Glutamatergic neuron (in vitro differentiated cells): ENCODE results near the gene PCDHGA11. TPM values are rescaled to one million over a fixed set of nuclear protein-coding genes. Genes with fewer than 3 reads are reported as not detected.
"Not testable (repeated sequence)": the region's sequence is repeated elsewhere in the genome, so short reads cannot be mapped to it uniquely, and the experiment has no call there.

Source experiments
- DNase-seq: peaks from one replicate; pipeline ENCODE4 v3.0.0; 2022
- H3K27ac Mint-ChIP-seq: one replicate; pipeline ENCODE4 v1.8.0; 2020; ENCODE audit warnings: mild to moderate bottlenecking, mixed read lengths, inconsistent platforms; ENCODE audit not compliant: unreplicated experiment
- H3K27me3 Mint-ChIP-seq: one replicate; pipeline ENCODE4 v1.8.0; 2020; ENCODE audit warnings: mild to moderate bottlenecking, moderate library complexity, mixed read lengths, inconsistent platforms; ENCODE audit not compliant: unreplicated experiment
- H3K36me3 Mint-ChIP-seq: one replicate; pipeline ENCODE4 v1.8.0; 2020; ENCODE audit warnings: mild to moderate bottlenecking, mixed read lengths, inconsistent platforms; ENCODE audit not compliant: unreplicated experiment
- H3K4me1 Mint-ChIP-seq: one replicate; pipeline ENCODE4 v1.8.0; 2020; ENCODE audit warnings: mild to moderate bottlenecking, low read depth, mixed read lengths, inconsistent platforms; ENCODE audit not compliant: unreplicated experiment
- H3K4me3 Mint-ChIP-seq: one replicate; pipeline ENCODE4 v1.8.0; 2020; ENCODE audit warnings: mild to moderate bottlenecking, mixed read lengths, inconsistent platforms; ENCODE audit not compliant: unreplicated experiment
- H3K9me3 Mint-ChIP-seq: one replicate; pipeline ENCODE4 v1.8.0; 2020; ENCODE audit warnings: mild to moderate bottlenecking, moderate library complexity, mixed read lengths, inconsistent platforms; ENCODE audit not compliant: unreplicated experiment
- total RNA-seq: library from RNA; stranded (reverse); fragmentation: NEBNext Ultra II Directional; extraction: Animal tissue kit (Norgen Biotek cat#: 25700); gene quantifications from one replicate; pipeline ENCODE4 v1.2.1, GENCODE V29; 2021; ENCODE audit not compliant: unreplicated experiment
- TF ChIP-seq, protein P1 (sequence below): fragments of 200-600 bp; sonication (generic); IDR thresholded peaks from one replicate; pipeline ENCODE4 v1.5.0; 2021; ENCODE audit not compliant: partially characterized antibody, unreplicated experiment

Gene PCDHGA11
- total RNA-seq, 1 donor from 2014 or later = 12.5 TPM

DNA sequence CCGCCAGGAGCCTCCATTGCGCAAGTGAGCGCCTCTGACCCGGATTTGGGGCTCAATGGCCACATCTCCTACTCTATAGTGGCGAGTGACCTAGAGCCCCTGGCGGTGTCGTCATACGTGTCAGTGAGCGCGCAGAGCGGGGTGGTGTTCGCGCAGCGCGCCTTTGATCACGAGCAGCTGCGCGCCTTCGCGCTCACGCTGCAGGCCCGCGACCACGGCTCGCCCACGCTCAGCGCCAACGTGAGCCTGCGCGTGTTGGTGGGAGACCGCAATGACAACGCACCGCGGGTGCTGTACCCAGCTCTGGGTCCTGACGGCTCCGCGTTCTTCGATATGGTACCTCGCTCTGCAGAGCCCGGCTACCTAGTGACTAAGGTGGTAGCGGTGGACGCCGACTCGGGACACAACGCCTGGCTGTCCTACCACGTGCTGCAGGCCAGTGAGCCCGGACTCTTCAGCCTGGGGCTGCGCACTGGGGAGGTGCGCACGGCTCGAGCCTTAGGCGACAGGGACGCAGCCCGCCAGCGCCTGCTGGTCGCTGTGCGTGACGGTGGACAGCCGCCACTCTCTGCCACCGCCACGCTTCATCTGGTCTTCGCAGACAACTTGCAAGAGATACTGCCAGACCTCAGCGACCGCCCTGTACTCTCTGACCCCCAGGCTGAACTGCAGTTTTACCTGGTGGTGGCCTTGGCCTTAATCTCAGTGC lies 11.1 kb upstream of the PCDHGA11 start:
- no peak overlapping the region for H3K4me3 Mint-ChIP-seq
- DNase-seq = no peak
- peaks cover 52% of the 10 kb centered on the region for H3K9me3 Mint-ChIP-seq
- H3K4me1 Mint-ChIP-seq = peaks cover 3% of the 10 kb centered on the region
- peaks cover 24% of the 10 kb centered on the region for H3K27me3 Mint-ChIP-seq
- peaks cover 71% of the 10 kb centered on the region for H3K36me3 Mint-ChIP-seq
- TF ChIP-seq, protein P1, sequence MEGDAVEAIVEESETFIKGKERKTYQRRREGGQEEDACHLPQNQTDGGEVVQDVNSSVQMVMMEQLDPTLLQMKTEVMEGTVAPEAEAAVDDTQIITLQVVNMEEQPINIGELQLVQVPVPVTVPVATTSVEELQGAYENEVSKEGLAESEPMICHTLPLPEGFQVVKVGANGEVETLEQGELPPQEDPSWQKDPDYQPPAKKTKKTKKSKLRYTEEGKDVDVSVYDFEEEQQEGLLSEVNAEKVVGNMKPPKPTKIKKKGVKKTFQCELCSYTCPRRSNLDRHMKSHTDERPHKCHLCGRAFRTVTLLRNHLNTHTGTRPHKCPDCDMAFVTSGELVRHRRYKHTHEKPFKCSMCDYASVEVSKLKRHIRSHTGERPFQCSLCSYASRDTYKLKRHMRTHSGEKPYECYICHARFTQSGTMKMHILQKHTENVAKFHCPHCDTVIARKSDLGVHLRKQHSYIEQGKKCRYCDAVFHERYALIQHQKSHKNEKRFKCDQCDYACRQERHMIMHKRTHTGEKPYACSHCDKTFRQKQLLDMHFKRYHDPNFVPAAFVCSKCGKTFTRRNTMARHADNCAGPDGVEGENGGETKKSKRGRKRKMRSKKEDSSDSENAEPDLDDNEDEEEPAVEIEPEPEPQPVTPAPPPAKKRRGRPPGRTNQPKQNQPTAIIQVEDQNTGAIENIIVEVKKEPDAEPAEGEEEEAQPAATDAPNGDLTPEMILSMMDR = no peak
- peak overlapping the region; percentile 88 for H3K27ac Mint-ChIP-seq

DNA sequence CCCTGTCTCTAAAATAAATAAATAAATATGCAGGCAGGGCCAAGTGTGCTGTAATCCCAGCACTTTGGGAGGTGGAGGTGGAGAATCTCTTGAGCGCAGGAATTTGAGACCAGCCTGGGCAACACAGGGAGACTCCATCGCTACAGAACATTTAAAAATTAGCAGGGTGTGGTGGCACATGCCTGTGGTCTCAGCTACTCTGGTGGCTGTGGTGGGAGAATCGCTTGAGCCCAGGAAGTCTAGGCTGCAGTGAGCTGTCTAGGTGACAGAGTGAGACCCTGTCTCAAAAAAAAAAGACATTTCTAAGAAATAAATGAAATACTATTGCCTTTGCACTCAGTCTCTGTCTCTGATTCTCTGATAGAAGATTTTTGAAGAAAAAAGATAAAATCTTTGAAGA lies 9.3 kb upstream of the PCDHGA11 start:
- TF ChIP-seq, protein P1 = no peak
- peaks cover 64% of the 10 kb centered on the region for H3K36me3 Mint-ChIP-seq
- peaks cover 3% of the 10 kb centered on the region for H3K4me1 Mint-ChIP-seq
- DNase-seq = no peak
- H3K9me3 Mint-ChIP-seq = peaks cover 57% of the 10 kb centered on the region
- H3K27me3 Mint-ChIP-seq = peaks cover 24% of the 10 kb centered on the region
- H3K27ac Mint-ChIP-seq = no peak overlapping the region
- H3K4me3 Mint-ChIP-seq = peak overlapping the region; percentile 52

DNA sequence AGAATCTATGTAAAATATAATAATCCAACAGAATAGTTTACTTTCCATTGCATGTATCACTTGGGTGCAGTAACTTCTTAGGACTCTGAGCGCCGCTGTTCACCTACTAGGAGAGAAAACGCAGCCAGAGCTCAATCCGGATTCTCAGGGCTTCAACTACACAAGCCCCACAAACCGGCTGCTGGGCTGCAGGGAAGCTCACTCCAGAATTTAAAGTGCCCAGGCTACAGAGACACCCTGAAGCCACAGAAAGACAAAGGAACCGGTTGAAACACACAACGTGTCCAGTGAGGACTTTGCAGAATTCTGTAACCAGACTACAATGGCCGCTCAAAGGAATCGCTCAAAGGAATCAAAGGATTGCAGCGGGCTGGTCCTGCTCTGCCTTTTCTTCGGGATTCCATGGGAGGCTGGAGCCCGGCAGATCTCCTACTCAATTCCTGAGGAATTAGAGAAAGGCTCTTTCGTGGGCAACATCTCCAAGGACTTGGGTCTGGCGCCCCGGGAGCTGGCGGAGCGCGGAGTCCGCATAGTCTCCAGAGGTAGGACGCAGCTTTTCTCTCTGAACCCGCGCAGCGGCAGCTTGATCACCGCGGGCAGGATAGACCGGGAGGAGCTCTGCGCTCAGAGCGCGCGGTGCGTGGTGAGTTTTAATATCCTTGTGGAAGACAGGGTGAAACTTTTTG lies 7.9 kb upstream of the PCDHGA11 start, which contains the start of gene PCDHGA10:
PCDHGA10 (plus strand) TSS at position 134 of the 686 bp plus-strand sequence; CDS start at position 323, 189 bp downstream.
- H3K27me3 Mint-ChIP-seq = peaks cover 26% of the 10 kb centered on the region
- peaks cover 3% of the 10 kb centered on the region for H3K4me1 Mint-ChIP-seq
- H3K36me3 Mint-ChIP-seq = peaks cover 66% of the 10 kb centered on the region
- peak within 1 kb of the TSS; percentile 55 for H3K27ac Mint-ChIP-seq
- peak within 1 kb of the TSS; percentile 80 for H3K4me3 Mint-ChIP-seq
- TF ChIP-seq, protein P1 = peak; percentile 35
- H3K9me3 Mint-ChIP-seq = peaks cover 60% of the 10 kb centered on the region
- peak; percentile 40 for DNase-seq

DNA sequence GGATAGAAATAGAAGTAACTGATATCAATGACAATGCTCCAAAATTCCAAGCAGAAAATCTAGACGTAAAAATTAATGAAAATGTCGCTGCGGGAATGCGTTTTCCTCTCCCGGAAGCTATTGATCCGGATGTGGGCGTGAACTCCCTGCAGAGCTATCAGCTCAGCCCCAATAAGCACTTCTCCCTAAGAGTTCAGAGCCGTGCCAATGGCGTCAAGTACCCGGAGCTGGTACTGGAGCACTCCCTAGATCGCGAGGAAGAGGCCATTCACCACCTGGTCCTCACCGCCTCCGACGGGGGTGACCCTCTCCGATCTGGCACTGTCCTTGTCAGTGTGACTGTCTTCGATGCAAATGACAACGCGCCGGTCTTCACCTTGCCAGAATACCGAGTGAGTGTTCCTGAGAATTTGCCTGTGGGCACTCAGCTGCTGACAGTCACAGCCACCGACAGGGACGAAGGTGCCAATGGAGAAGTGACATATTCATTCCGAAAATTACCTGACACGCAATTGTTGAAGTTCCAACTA lies 7.2 kb upstream of the PCDHGA11 start:
- peaks cover 60% of the 10 kb centered on the region for H3K9me3 Mint-ChIP-seq
- peaks cover 3% of the 10 kb centered on the region for H3K4me1 Mint-ChIP-seq
- H3K27ac Mint-ChIP-seq = peak overlapping the region; percentile 55
- peaks cover 66% of the 10 kb centered on the region for H3K36me3 Mint-ChIP-seq
- peak overlapping the region; percentile 80 for H3K4me3 Mint-ChIP-seq
- no peak for DNase-seq
- TF ChIP-seq, protein P1 = no peak
- H3K27me3 Mint-ChIP-seq = peaks cover 29% of the 10 kb centered on the region

DNA sequence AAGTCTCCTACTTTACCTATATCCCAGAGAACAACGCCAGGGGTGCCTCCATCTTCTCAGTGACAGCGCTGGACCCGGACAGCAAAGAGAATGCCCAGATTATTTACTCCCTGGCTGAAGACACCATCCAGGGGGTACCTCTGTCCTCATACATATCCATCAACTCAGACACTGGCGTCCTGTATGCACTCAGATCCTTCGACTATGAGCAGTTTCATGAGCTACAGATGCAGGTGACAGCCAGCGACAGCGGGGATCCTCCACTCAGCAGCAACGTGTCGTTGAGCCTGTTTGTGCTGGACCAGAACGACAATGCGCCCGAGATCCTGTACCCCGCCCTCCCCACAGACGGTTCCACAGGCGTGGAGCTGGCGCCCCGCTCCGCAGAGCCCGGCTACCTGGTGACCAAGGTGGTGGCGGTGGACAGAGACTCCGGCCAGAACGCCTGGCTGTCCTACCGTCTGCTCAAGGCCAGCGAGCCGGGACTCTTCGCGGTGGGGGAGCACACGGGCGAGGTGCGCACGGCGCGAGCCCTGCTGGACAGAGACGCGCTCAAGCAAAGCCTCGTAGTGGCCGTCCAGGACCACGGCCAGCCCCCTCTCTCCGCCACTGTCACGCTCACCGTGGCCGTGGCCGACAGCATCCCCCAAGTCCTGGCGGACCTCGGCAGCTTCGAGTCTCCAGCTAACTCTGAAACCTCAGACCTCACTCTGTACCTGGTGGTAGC lies 6.1 kb upstream of the PCDHGA11 start:
- H3K36me3 Mint-ChIP-seq = peaks cover 65% of the 10 kb centered on the region
- H3K27ac Mint-ChIP-seq, DNase-seq, H3K4me1 Mint-ChIP-seq, H3K4me3 Mint-ChIP-seq: not testable (repeated sequence)
- H3K27me3 Mint-ChIP-seq = peaks cover 26% of the 10 kb centered on the region
- peaks cover 58% of the 10 kb centered on the region for H3K9me3 Mint-ChIP-seq

DNA sequence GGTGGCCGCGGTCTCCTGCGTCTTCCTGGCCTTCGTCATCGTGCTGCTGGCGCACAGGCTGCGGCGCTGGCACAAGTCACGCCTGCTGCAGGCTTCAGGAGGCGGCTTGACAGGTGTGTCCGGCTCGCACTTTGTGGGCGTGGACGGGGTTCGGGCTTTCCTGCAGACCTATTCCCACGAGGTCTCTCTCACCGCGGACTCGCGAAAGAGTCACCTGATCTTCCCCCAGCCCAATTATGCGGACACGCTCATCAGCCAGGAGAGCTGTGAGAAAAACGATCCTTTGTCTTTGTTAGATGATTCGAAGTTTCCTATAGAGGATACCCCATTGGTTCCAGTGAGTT lies 5.6 kb upstream of the PCDHGA11 start:
- H3K4me3 Mint-ChIP-seq, H3K4me1 Mint-ChIP-seq: not testable (repeated sequence)
- H3K36me3 Mint-ChIP-seq = peaks cover 67% of the 10 kb centered on the region

More for the DNA sequence above, 5.6 kb upstream of the PCDHGA11 start:
- H3K27me3 Mint-ChIP-seq = peaks cover 27% of the 10 kb centered on the region
- not testable (repeated sequence) for H3K27ac Mint-ChIP-seq, DNase-seq
- peaks cover 60% of the 10 kb centered on the region for H3K9me3 Mint-ChIP-seq
